ENCODE measurements around the gene OLFML3. TPM values are rescaled to one million over a fixed set of nuclear protein-coding genes. Genes with fewer than 3 reads are reported as not detected.
A peak's percentile ranks its signal among the peaks of the same experiment; 100 is the strongest.

OLFML3 gene
- total and polyA plus RNA-seq, 2 of the 8 experiments (the other 6 are each of a cell fraction or from before 2014, with no cell fraction given) = 56.0 to 72.3 TPM

GRCh38 chr1:113976609-113977278 is 2.5 kb upstream of the OLFML3 start (continued):
- TF ChIP-seq ASH2L (IDR thresholded peaks at IDR 0.05; ENCODE audit: low read length) (no peak), CHD7 (IDR thresholded peaks at IDR 0.05; ENCODE audit: insufficient replicate concordance, low read length) (peak; percentile 39), HDAC6 (IDR thresholded peaks at IDR 0.05; ENCODE audit: low read depth, low read length) (no peak), CEBPB (IDR thresholded peaks at IDR 0.05; ENCODE audit: low read depth, low read length) (no peak), TEAD4 (IDR thresholded peaks at IDR 0.05; ENCODE audit: low read depth, low read length) (no peak), USF2 (IDR thresholded peaks at IDR 0.05; ENCODE audit: low read length) (no peak), CTCF (IDR thresholded peaks at IDR 0.05; ENCODE audit: control extremely low read depth in 1 of 3, insufficient read depth in 1 of 3, low read depth in 1 of 3, low read length in 3 of 3) (peak; percentile 13 to 78 (median 54))

Data from H1 (cell line).